Eye (tissue), 1 donor: ENCODE measurements around the gene UNC119B.
"Not testable (repeated sequence)": the region's sequence is repeated elsewhere in the genome, so short reads cannot be mapped to it uniquely, and the experiment has no call there.

Source experiments
- DNase-seq: peaks from one replicate; pipeline ENCODE4 v3.0.0-alpha.2; 2015

The UNC119B gene

GRCh38 chr12:120710031-120710804 lies at the start of gene UNC119B:
UNC119B (plus strand) TSS chr12:120710458; CDS start chr12:120710475, 17 bp downstream.
- DNase-seq: peak; percentile 87

- no peak for DNase-seq
These were observed 48.8 kb upstream of the UNC119B start for GRCh38 chr12:120661432-120661831.

- no peak for DNase-seq
These were observed 47.4 kb upstream of the UNC119B start for GRCh38 chr12:120662879-120663278.

DNA sequence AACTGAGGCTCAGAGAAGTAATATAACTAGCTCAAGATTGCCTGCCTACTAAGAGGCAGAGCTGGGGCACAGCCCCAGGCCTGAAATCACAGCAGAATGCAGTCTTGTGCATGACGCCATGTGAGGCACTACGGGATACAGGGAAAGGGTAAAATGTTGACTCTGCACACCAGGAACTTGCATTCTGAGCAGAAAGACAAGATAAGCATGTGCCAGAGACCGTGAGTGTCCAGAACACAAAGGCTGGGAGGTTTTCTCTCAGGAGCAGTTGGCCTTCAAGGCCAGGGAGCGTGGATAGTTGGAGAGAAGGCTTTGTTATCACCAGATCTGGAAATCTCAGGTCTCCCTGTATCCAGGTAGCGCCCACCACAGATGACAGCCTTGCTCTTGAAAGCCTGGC lies 46.5 kb upstream of the UNC119B start:
- no peak for DNase-seq

DNA sequence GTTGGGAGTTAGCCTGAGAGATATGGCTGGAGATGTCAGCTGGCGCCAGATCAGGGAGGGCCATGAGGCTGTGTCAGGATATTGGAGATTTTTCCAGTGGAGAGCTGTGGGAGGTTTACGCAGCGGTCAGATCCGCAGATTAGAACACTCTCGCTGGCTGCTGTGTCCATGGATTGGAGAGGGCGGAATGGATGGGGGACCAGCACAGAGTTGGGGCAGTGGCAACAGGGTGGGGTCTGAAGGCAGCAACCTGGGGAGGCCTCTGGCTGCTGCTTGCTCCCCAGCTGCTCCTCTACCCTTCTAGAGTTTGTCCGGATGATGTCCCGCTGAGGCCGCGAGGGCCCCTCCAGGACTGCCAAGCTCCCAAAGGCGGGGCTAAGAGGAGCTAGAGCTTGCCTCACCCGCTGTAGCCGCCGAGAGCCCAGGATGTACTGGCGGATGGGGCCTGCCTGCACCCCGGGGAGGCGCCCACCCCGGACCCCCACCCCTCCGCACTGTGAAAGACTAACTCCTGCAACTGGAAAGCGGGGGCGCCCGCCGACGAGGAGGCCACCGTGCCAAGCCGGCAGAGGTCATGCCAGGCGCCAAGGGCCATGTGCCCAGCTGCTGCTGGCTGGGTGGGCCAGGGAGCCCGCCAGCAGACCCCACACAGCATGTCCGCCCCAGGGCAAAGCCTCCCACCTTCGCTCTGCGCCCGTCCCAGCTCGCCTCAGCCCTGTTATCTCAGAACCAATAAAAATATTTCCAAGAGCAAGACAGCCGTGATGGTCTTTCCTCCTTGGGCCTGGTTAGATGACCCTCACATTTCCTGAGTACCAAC lies 43.5 kb upstream of the UNC119B start:
- DNase-seq: peak; percentile 19

DNA sequence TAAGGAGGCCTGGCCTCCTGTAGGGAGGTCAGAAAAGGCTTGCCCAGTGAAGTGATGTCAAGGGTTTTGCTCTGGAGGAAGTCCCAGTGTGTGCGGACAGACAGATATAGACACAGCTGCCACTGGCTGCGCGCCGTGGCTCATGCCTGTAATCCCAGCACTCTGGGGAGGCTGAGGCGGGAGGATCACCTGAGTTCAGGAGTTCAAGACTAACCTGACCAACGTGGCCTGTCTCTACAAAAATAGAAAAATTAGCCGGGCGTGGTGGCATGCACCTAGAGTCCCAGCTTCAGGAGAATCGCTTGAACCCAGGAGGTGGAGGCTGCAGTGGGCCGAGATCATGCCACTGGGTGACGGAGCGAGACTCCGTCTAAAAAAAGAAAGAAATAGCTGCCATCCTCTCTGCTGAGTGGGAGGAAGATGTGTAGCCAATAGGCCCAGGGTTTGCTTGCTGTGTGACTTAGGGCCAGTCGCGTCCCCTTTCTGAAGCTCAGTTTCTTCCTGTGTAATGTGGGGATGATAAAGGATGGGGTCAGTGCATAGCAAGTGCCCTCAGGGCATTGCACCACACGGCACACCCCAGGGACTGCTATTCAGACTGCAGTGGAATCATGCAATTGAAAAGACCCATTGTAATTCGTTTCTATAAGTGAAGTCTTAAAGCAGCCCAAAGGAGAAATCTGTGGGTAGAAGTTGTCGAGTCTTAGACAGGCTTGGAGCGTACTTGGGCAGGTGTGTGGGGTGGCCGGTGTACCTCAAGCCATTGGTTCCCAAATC lies 42.0 kb upstream of the UNC119B start:
- DNase-seq: no peak

- DNase-seq: peak; percentile 78
These were observed 41.1 kb upstream of the UNC119B start for GRCh38 chr12:120668868-120669840.

DNA sequence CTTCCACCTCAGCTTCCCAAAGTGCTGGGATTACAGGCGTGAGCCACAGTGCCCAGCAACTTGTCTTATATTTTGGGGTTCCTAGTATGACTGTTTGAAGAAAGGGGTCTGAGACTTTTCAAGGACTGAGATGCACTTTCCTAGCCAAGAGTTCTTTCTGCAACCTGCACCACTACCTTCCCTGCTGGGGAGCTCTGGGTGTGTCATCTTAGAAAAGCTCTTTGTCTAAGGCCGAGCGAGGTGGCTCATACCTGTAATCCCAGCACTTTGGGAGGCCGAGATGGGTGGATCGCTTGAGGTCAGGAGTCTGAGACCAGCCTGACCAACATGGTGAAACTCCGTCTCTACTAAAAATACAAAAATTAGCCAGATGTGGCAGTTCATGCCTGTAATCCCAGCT lies 40.0 kb upstream of the UNC119B start:
- not testable (repeated sequence) for DNase-seq

GRCh38 chr12:120670667-120671066 lies 39.6 kb upstream of the UNC119B start:
- no peak for DNase-seq

DNA sequence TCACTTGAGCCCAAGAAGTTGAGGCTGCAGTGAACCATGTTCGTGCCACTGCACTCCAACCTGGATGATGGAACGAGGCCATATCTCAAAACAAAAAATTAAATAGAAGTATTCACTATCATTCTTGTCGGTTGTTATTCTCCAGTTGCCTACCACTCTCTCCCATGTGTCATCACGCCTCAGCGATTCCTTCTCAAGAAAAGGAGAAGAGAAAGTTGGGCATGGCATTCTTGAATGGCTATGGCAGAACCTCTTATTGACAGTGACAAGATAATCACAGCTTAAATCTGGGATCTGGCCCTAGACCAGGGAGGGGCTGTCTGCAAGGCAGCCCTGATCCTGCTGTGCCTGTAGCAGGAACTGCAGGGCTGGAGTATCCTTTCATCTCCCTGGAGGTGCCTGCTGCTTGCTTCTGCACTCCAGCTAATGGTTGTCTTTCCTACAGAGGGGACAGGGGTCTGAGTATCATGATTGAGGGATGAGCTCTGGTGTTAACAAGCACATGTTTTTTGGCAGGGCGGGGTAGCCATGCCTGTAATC lies 36.1 kb upstream of the UNC119B start:
- no peak for DNase-seq

GRCh38 chr12:120677765-120678473 lies 32.3 kb upstream of the UNC119B start:
- no peak for DNase-seq

GRCh38 chr12:120678572-120678971 lies 31.7 kb upstream of the UNC119B start:
- DNase-seq: no peak

- no peak for DNase-seq
These were observed 30.0 kb upstream of the UNC119B start for GRCh38 chr12:120680165-120680738.

GRCh38 chr12:120684523-120684932 lies 25.7 kb upstream of the UNC119B start:
- DNase-seq: no peak

DNA sequence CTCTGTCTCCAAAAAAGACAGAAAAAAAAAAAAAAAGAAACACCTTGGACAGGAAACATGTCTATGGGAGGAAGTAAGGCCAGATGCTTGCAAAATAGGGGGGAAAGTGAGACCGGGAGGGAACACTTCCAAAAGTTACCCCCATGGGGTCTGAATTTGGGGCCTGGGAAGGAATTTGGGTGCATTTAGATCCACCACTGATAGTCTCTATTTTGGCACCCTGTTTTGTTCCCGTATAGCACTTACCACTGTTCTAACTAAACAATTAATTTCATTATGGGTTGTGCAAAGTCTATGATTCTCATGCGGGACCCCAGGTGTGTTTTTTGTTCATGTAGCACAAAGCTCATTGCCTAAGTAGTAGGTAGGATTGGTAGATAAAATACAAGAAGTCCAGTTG lies 24.7 kb upstream of the UNC119B start:
- DNase-seq: peak; percentile 20

DNA sequence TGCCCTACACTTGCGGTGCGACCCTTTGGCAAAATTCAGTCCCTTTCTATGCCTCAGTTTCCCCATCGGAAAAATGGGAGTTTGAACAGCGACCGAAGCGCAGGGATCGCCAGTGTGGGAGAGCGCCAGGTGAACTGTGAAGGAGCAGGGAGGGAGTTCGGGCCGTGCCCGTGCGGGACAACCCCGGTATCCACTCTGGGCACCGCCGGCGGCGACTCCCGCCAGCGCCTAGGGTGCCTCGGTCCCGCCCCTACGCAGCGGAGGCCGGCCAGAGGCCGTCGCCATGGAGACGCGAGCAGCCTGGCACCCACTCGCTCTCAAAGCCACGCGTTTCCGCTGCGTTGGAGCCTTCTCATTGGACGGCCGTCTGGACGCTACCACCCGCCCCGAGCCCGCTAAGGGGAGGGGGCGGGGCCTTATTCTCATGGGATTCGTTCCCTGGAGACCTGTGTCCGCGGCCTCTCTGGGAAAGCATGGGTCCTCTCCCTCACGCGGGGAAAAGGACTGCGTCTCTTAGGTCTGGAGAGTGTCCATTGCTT lies 24.0 kb upstream of the UNC119B start:
- peak; percentile 99 for DNase-seq

- DNase-seq: peak; percentile 99
These were observed 23.3 kb upstream of the UNC119B start, which contains the start of gene MLEC for GRCh38 chr12:120686690-120687577. MLEC (plus strand) TSS chr12:120687149; CDS start chr12:120687297, 148 bp downstream.

DNA sequence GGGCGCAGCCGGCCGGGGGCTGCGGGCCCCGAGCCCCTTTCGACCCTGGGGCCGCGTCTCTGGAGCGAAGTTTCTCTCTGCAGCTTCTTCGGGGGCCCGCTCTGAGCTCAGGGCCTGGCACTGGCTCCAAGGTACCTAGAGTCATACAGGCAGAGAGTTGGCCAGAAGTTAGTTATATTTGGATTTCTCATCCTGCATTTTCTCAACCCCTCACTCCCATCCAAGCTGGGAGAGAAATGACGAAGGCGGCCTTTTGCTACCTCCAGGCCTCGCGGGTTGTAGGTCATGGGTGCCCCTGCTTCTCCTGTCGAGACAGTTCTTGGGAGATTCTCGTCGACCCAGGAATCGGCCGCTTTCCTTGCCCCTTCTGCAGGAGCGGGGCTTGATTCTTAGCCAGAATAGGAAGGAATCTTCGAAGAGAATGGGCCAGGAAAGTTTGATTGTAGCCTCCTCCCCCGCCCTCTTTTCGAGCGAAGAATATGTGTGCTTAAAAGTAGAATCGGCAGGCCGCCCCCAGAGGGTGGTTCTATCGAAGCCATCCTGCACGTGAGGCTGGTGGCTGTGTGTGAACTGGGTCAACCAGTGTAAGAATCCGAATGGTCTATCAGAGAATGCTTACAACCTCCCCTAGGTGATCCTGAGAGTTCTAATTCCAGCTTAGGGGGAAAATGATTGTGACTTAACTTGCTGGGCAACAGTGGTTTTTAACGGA lies 22.5 kb upstream of the UNC119B start:
- DNase-seq: peak; percentile 57
